Mesenchymal stem cell (in vitro differentiated cells and primary cell): ENCODE measurements around the gene NUDT17.

Experiments used
- DNase-seq: peaks from one replicate; pipeline ENCODE4 v3.0.0-alpha.2; 2013
- H2AFZ ChIP-seq: one replicate; pipeline ENCODE4 v1.6.1; 2013; ENCODE audit warnings: low read depth, mild to moderate bottlenecking, control low read depth, inconsistent platforms, low read length, moderate library complexity
- H2AK5ac ChIP-seq: 2 replicates; pipeline ENCODE4 v1.6.1; 2013; ENCODE audit warnings: low read length, moderate library complexity, mild to moderate bottlenecking, inconsistent platforms; ENCODE audit not compliant: severe bottlenecking
- H2BK120ac ChIP-seq: one replicate; pipeline ENCODE4 v1.6.1; 2013; ENCODE audit warnings: low read depth, mild to moderate bottlenecking, inconsistent platforms, low read length, moderate library complexity
- H2BK12ac ChIP-seq, 2 experiments: one replicate each; pipeline ENCODE4 v1.6.1; 2013; ENCODE audit warnings: inconsistent platforms in 2 of 2, low read length in 2 of 2, mild to moderate bottlenecking in 2 of 2, moderate library complexity in 2 of 2, control low read depth in 1 of 2
- H2BK15ac ChIP-seq: one replicate; pipeline ENCODE4 v1.6.1; 2013; ENCODE audit warnings: mild to moderate bottlenecking, low read depth, inconsistent platforms; ENCODE audit not compliant: poor library complexity, severe bottlenecking
- H2BK5ac ChIP-seq: 2 replicates; pipeline ENCODE4 v1.6.1; 2013; ENCODE audit warnings: low read depth, mild to moderate bottlenecking, low read length, control low read depth, inconsistent platforms; ENCODE audit not compliant: poor library complexity, severe bottlenecking
- H3K14ac ChIP-seq, 2 experiments: one replicate each; pipeline ENCODE4 v1.6.1; 2013; ENCODE audit warnings: inconsistent platforms in 2 of 2, low read length in 2 of 2, control low read depth in 1 of 2, mild to moderate bottlenecking in 1 of 2, moderate library complexity in 1 of 2
- H3K18ac ChIP-seq, 2 experiments: one replicate each; pipeline ENCODE4 v1.6.1; 2013; ENCODE audit warnings: inconsistent platforms in 2 of 2, low read length in 2 of 2, control low read depth in 1 of 2, low read depth in 1 of 2, mild to moderate bottlenecking in 1 of 2
- H3K23ac ChIP-seq, 2 experiments: one replicate each; pipeline ENCODE4 v1.6.1; 2013; ENCODE audit warnings: inconsistent platforms in 2 of 2, low read length in 2 of 2, mild to moderate bottlenecking in 2 of 2, moderate library complexity in 2 of 2, control low read depth in 1 of 2
- H3K27ac ChIP-seq: 2 replicates; pipeline ENCODE4 v1.5.1; 2013; ENCODE audit warnings: mild to moderate bottlenecking, moderate library complexity, low read length, control low read depth, inconsistent platforms; ENCODE audit not compliant: poor library complexity, severe bottlenecking
- H3K27me3 ChIP-seq, 2 experiments: 2 replicates each; pipeline versions ENCODE4 v1.6.1 to v1.7.0; 2013; ENCODE audit warnings: low read length in 2 of 2, mild to moderate bottlenecking in 2 of 2, moderate library complexity in 2 of 2, control low read depth in 1 of 2, inconsistent platforms in 1 of 2; ENCODE audit not compliant: control insufficient read depth in 1 of 2, insufficient read depth in 1 of 2
- H3K36me3 ChIP-seq, 2 experiments: 2 replicates each; pipeline versions ENCODE4 v1.6.1 to v1.7.0; 2013; ENCODE audit warnings: low read length in 2 of 2, control low read depth in 1 of 2, inconsistent platforms in 1 of 2, low read depth in 1 of 2, mild to moderate bottlenecking in 1 of 2; ENCODE audit not compliant: insufficient read depth in 2 of 2, control insufficient read depth in 1 of 2
- H3K4ac ChIP-seq, 2 experiments: one replicate each; pipeline ENCODE4 v1.6.1; 2013; ENCODE audit warnings: inconsistent platforms in 2 of 2, low read length in 2 of 2, mild to moderate bottlenecking in 2 of 2, moderate library complexity in 2 of 2, control low read depth in 1 of 2, low read depth in 1 of 2
- H3K4me1 ChIP-seq: 2 replicates; pipeline ENCODE4 v1.6.1; 2013; ENCODE audit warnings: low read depth, low read length, control low read depth; ENCODE audit not compliant: control insufficient read depth, insufficient read depth
- H3K4me2 ChIP-seq: 2 replicates; pipeline ENCODE4 v1.6.1; 2013; ENCODE audit warnings: low read length, mild to moderate bottlenecking, inconsistent platforms; ENCODE audit not compliant: poor library complexity, severe bottlenecking
- H3K4me3 ChIP-seq, 2 experiments: 2 replicates each; pipeline versions ENCODE4 v1.5.1 to v1.7.0; 2013; ENCODE audit warnings: low read length in 2 of 2, mild to moderate bottlenecking in 2 of 2, control low read depth in 1 of 2, low read depth in 1 of 2; ENCODE audit not compliant: insufficient read depth in 1 of 2
- H3K79me1 ChIP-seq: replicated peaks from 2 replicates; pipeline ENCODE4 v1.6.1; 2013; ENCODE audit warnings: mild to moderate bottlenecking, control low read depth, low read length, inconsistent platforms; ENCODE audit not compliant: poor library complexity, severe bottlenecking
- H3K9ac ChIP-seq: 2 replicates; pipeline ENCODE4 v1.7.0; 2013; ENCODE audit warnings: mild to moderate bottlenecking, low read length, moderate library complexity
- H3K9me3 ChIP-seq: 2 replicates; pipeline ENCODE4 v1.7.0; 2013; ENCODE audit warnings: mild to moderate bottlenecking, low read length; ENCODE audit not compliant: control insufficient read depth
- H4K8ac ChIP-seq: one replicate; pipeline ENCODE4 v1.6.1; 2013; ENCODE audit warnings: inconsistent platforms, mild to moderate bottlenecking, low read length, moderate library complexity
- H4K91ac ChIP-seq: one replicate; pipeline ENCODE4 v1.6.1; 2013; ENCODE audit warnings: mild to moderate bottlenecking, low read length, inconsistent platforms
- WGBS: methylation state at CpG from one replicate; pipeline ENCODE4 v1.1.7; 2013; ENCODE audit warnings: mixed read lengths; 5-methylcytosine and 5-hydroxymethylcytosine counted together

Gene NUDT17

GRCh38 chr1:145847827-145848226 lies 2.4 kb downstream of the NUDT17 start:
- no peak overlapping the region for H2BK15ac ChIP-seq
- no peak overlapping the region for H2BK120ac ChIP-seq
- peaks cover 35 to 68% of the 10 kb centered on the region in 2 experiments for H3K36me3 ChIP-seq
- peak overlapping the region; percentile 34 for H2AK5ac ChIP-seq
- H3K4me1 ChIP-seq, result peaks cover 20% of the 10 kb centered on the region
- no peak overlapping the region for H3K4me2 ChIP-seq
- H3K18ac ChIP-seq, result no peak overlapping the region
- H2AFZ ChIP-seq, result no peak overlapping the region
- H3K79me1 ChIP-seq, result peaks cover 2% of the 10 kb centered on the region
- WGBS, result 92% methylated on average over 3 of the region's 3 CpGs
- H3K27ac ChIP-seq, result no peak overlapping the region
- no peak overlapping the region for H2BK5ac ChIP-seq
- no peak overlapping the region for H3K9ac ChIP-seq
- no peak overlapping the region for H4K8ac ChIP-seq
- no peaks in the 10 kb centered on the region for H3K9me3 ChIP-seq
- H4K91ac ChIP-seq, result no peak overlapping the region
- H2BK12ac ChIP-seq, result no peak overlapping the region
- no peak overlapping the region for H3K23ac ChIP-seq
- DNase-seq, result no peak
- H3K4me3 ChIP-seq, result no peak overlapping the region
- no peaks in the 10 kb centered on the region for H3K27me3 ChIP-seq
- H3K4ac ChIP-seq, result no peak overlapping the region
- H3K14ac ChIP-seq, result no peak overlapping the region

DNA sequence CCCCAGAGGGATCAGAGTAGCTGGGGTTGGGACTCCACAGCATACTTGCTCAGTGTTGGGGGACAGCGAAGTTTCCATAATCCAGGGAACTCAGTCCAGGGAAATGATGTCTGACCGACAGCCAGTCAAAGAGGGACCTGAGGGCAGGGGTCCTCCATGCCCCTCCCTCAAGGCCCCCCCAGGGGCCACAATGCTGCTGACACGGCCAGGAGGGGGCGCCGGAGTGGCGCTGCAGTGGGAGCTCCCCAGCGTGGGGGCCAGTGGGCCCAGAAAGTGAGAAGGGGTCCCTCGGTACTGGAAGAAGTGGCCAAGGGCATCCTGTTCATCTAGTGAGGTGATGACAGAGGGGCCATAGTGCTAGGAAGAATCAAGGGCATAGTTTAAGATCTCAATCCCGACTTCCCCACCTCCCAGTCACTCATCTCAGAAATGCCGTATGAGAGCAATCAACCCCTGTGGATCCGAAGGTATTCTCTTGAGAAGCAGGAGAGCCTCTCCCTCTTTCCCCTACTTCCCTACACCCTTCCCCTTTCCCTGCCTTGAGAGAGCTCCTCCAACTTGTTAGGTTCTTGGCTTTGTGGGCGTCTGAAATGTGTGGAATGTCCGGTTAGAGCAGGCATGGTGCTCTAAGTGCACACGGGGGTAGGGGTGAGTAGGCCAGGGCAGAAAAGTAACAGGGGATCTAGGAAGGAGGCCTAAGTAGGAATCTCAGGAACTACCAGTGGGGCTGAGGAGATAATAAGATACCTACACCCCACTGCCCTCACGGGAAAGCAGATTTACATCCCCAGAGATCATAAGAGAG lies 4.1 kb downstream of the NUDT17 start:
- H3K9ac ChIP-seq, result peak overlapping the region; percentile 7
- peak overlapping the region; percentile 99 for H2AK5ac ChIP-seq
- H3K4me2 ChIP-seq, result no peak overlapping the region
- H3K14ac ChIP-seq, result no peak overlapping the region
- peak overlapping the region; percentile 6 to 99 for H3K4ac ChIP-seq
- peak overlapping the region; percentile 92 for H2BK120ac ChIP-seq
- peaks cover 11% of the 10 kb centered on the region for H3K79me1 ChIP-seq
- H4K8ac ChIP-seq, result peak overlapping the region; percentile 88
- H2BK15ac ChIP-seq, result peak overlapping the region; percentile 57
- H3K27me3 ChIP-seq, result no peaks in the 10 kb centered on the region
- H4K91ac ChIP-seq, result peak overlapping the region; percentile 94
- no peaks in the 10 kb centered on the region for H3K9me3 ChIP-seq
- peak; percentile 77 for DNase-seq
- peak overlapping the region; percentile 85 for H3K27ac ChIP-seq
- H2AFZ ChIP-seq, result no peak overlapping the region
- peak overlapping the region; percentile 69 for H2BK5ac ChIP-seq
- peaks cover 20% of the 10 kb centered on the region for H3K4me1 ChIP-seq
- H3K18ac ChIP-seq, result peak overlapping the region; percentile 67 to 94
- no peak overlapping the region for H3K23ac ChIP-seq
- peaks cover 48 to 72% of the 10 kb centered on the region in 2 experiments for H3K36me3 ChIP-seq
- no peak overlapping the region for H3K4me3 ChIP-seq
- peak overlapping the region; percentile 45 to 71 for H2BK12ac ChIP-seq
- WGBS, result 67% methylated on average over 12 of the region's 15 CpGs

DNA sequence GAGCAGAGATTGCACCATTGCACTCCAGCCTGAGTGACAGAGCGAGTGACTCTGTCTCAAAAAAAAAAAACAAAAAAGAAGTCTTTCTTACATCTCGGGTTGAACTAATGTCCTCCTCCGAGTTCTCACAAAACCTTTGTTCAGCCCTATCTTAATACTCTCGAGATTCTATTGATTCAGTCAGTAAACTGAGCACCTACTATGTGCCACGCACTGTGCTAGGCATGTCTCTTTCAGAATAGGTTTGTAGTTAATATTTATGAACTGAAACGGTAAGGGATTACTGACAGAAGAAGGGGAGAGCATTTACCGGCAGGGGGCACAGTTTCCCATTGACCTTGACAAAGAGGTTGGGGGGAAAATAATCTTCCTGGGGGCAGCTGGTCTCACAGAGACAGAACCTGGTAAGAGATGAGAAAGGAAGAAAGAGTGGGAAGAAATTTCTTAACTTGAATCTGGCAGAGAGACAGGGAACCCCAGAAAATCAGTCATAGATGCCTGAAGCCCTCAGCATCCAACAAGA lies 10.1 kb downstream of the NUDT17 start:
- Histone ChIP-seq H2BK5ac (no peak overlapping the region), H3K14ac (no peak overlapping the region), H3K79me1 (peaks cover 32% of the 10 kb centered on the region), H3K27me3 (no peaks in the 10 kb centered on the region), H2BK15ac (no peak overlapping the region), H2AK5ac (no peak overlapping the region), H3K4me1 (peaks cover 12% of the 10 kb centered on the region), H3K36me3 (peaks cover 46 to 66% of the 10 kb centered on the region in 2 experiments), H3K9ac (no peak overlapping the region), H3K27ac (no peak overlapping the region), H3K4ac (no peak overlapping the region), H4K8ac (no peak overlapping the region), H4K91ac (no peak overlapping the region), H3K4me3 (no peak overlapping the region), H3K4me2 (no peak overlapping the region), H2BK12ac (no peak overlapping the region), H3K18ac (no peak overlapping the region), H2BK120ac (no peak overlapping the region), H3K9me3 (no peaks in the 10 kb centered on the region), H2AFZ (no peak overlapping the region), H3K23ac (no peak overlapping the region)
- DNase-seq, result no peak
- WGBS, result 95% methylated on average over 7 of the region's 7 CpGs

DNA sequence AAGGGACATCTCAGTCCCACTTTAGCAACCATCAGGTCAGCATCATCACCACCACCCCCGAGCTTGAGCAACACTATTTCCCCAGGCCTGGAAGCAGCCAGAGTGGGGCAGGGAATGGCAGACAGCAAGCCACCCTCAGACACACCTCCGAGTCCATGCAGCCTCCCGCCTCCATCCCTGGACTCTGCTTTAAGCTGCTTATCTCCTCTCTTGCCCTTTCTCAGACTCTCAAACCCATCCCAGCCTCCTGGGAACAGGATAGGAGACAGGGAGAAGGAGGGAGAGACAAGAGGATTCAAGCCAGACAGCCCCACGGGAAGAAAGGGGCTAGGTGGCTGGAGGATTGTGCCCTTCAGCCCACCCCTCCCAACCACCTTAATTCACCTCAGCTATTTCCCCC lies 11.7 kb downstream of the NUDT17 start:
- no peak for DNase-seq
- no peak overlapping the region for H3K4me2 ChIP-seq
- H3K4ac ChIP-seq, result no peak overlapping the region
- H3K23ac ChIP-seq, result no peak overlapping the region
- peak overlapping the region; percentile 95 for H3K9ac ChIP-seq
- H3K14ac ChIP-seq, result no peak overlapping the region
- peaks cover 11% of the 10 kb centered on the region for H3K4me1 ChIP-seq
- no peak overlapping the region for H2BK120ac ChIP-seq
- peaks cover 32% of the 10 kb centered on the region for H3K79me1 ChIP-seq
- no peak overlapping the region for H4K91ac ChIP-seq
- WGBS, result 96% methylated on average over 2 of the region's 4 CpGs
- H3K36me3 ChIP-seq, result peaks cover 40 to 49% of the 10 kb centered on the region in 2 experiments
- no peak overlapping the region for H4K8ac ChIP-seq
- H2AFZ ChIP-seq, result no peak overlapping the region
- no peak overlapping the region for H3K27ac ChIP-seq
- H2BK12ac ChIP-seq, result no peak overlapping the region
- no peak overlapping the region for H2BK5ac ChIP-seq
- H3K18ac ChIP-seq, result no peak overlapping the region
- H3K27me3 ChIP-seq, result no peaks in the 10 kb centered on the region
- H2AK5ac ChIP-seq, result no peak overlapping the region
- peak overlapping the region in 1 of 2 experiments; percentile 95 for H3K4me3 ChIP-seq
- peak overlapping the region; percentile 34 for H2BK15ac ChIP-seq
- H3K9me3 ChIP-seq, result no peaks in the 10 kb centered on the region
